HepG2 (cell line): ENCODE measurements around the gene BST2. TPM values are rescaled to one million over a fixed set of nuclear protein-coding genes. Genes with fewer than 3 reads are reported as not detected.
A peak's percentile ranks its signal among the peaks of the same experiment; 100 is the strongest.

ENCODE experiments used
- ATAC-seq: fragments of 200-7000 bp; cut with Tn5 transposase; 3 replicates; pipeline ENCODE4 v1.9.1; 2020; ENCODE audit warnings: mild to moderate bottlenecking, moderate library complexity
- BruUV-seq: library from RNA; stranded (reverse); fragments of 400-500 nt; replicated peaks from 2 replicates; lab custom pipeline; 2021; lab: Mats Ljungman, UMichigan
- CTCF ChIA-PET: fragments of 300-600 bp; formaldehyde crosslinking; extraction: SDS; loops from one replicate; lab custom pipeline; 2021; ENCODE audit warnings: low total read pairs, inconsistent platforms, low intra/inter-chr PET ratio; lab: Yijun Ruan, JAX
- POLR2A ChIA-PET: fragments of 350-600 bp; sonication (Branson Sonifier 250); formaldehyde crosslinking; loops from one replicate; lab custom pipeline; 2020; ENCODE audit warnings: antibody characterized with exemption, inconsistent platforms; lab: Yijun Ruan, JAX
- DNase-seq: peaks from one replicate; pipeline ENCODE4 v3.0.0-alpha.2; 2015; ENCODE audit warnings: low spot score
- FAIRE-seq: peaks from 3 replicates; lab custom pipeline; 2011; peaks lifted over from hg19 to GRCh38; lab: Jason Lieb, UNC
- H2AFZ ChIP-seq: one replicate; pipeline ENCODE4 v1.6.1; 2011; ENCODE audit warnings: low read length, inconsistent platforms
- H3K27ac ChIP-seq: fragments of 300-600 bp; 3 replicates; pipeline ENCODE4 v1.8.0; 2011; ENCODE audit warnings: mixed run types, mild to moderate bottlenecking, mixed read lengths, low read length, inconsistent platforms; ENCODE audit not compliant: insufficient read depth; ENCODE audit errors: extremely low read length
- H3K27me3 ChIP-seq, 2 experiments: fragments of 200-600 bp in 1 of 2; 2 replicates in 1 of 2; 3 replicates in 1 of 2; pipeline versions ENCODE4 v1.6.0 to v1.8.0; 2011; ENCODE audit warnings: low read length in 2 of 2, mild to moderate bottlenecking in 2 of 2, moderate library complexity in 2 of 2, inconsistent platforms in 1 of 2; ENCODE audit not compliant: insufficient read depth in 2 of 2, control insufficient read depth in 1 of 2
- H3K36me3 ChIP-seq, 2 experiments: fragments of 200-600 bp in 1 of 2; replicated peaks in 1 of 2; 2 replicates in 1 of 2; 3 replicates in 1 of 2; pipeline versions ENCODE4 v1.5.1 to v1.8.0; 2011; ENCODE audit warnings: low read length in 2 of 2, inconsistent platforms in 1 of 2; ENCODE audit not compliant: insufficient read depth in 2 of 2, control insufficient read depth in 1 of 2
- H3K4me1 ChIP-seq: 2 replicates; pipeline ENCODE4 v1.5.1; 2012; ENCODE audit warnings: low read length, inconsistent platforms; ENCODE audit not compliant: insufficient read depth
- H3K4me2 ChIP-seq: 2 replicates; pipeline ENCODE4 v1.6.0; 2011; ENCODE audit warnings: low read depth, low read length, inconsistent platforms
- H3K4me3 ChIP-seq, 3 experiments: fragments of 200-600 bp in 1 of 3; sonication (generic), shearing (Covaris generic) in 1 of 3; replicated peaks in 1 of 3; 2 replicates each; pipeline ENCODE4 v1.5.1; 2011 to 2016; ENCODE audit warnings: low read length in 3 of 3, inconsistent platforms in 2 of 3, low read depth in 2 of 3, mild to moderate bottlenecking in 2 of 3, control low read depth in 1 of 3, mixed read lengths in 1 of 3; ENCODE audit not compliant: insufficient read depth in 1 of 3
- H3K79me2 ChIP-seq: one replicate; pipeline ENCODE4 v1.6.1; 2011; ENCODE audit warnings: low read length, inconsistent platforms; ENCODE audit not compliant: insufficient read depth
- H3K9ac ChIP-seq: 2 replicates; pipeline ENCODE4 v1.6.0; 2011; ENCODE audit warnings: mild to moderate bottlenecking, low read depth, low read length, inconsistent platforms; ENCODE audit not compliant: insufficient read depth
- H3K9me3 ChIP-seq: 2 replicates; pipeline ENCODE4 v1.5.1; 2012; ENCODE audit warnings: mild to moderate bottlenecking, low read length
- H4K20me1 ChIP-seq: 2 replicates; pipeline ENCODE4 v1.6.0; 2011; ENCODE audit warnings: inconsistent platforms, mild to moderate bottlenecking, low read length, moderate library complexity; ENCODE audit not compliant: insufficient read depth
- ARID2 ChIP-seq: sonication (generic); formaldehyde crosslinking; IDR thresholded peaks from 2 replicates; pipeline ENCODE4 v1.8.1; 2022; ENCODE audit warnings: mild to moderate bottlenecking, missing genetic modification reagents, borderline replicate concordance
- BHLHE40 ChIP-seq: IDR thresholded peaks from 2 replicates; pipeline ENCODE4 v1.6.1; 2011; ENCODE audit warnings: low read length, improper control_type of control experiment
- ERF ChIP-seq: IDR thresholded peaks from 2 replicates; pipeline ENCODE4 v1.6.1; 2018; ENCODE audit warnings: missing biosample characterization, missing genetic modification reagents
- HNF4A ChIP-seq: sonication (generic); formaldehyde crosslinking; IDR thresholded peaks from 2 replicates; pipeline ENCODE4 v1.4.0; 2020; ENCODE audit warnings: missing genetic modification reagents
- NR1H2 ChIP-seq: sonication (generic); formaldehyde crosslinking; IDR thresholded peaks from 2 replicates; pipeline ENCODE4 v1.8.1; 2022; ENCODE audit warnings: low read depth, missing genetic modification reagents, borderline replicate concordance
- PAWR ChIP-seq: sonication (generic); formaldehyde crosslinking; IDR thresholded peaks from 2 replicates; pipeline ENCODE4 v1.4.0; 2020; ENCODE audit warnings: missing genetic modification reagents, mild to moderate bottlenecking, borderline replicate concordance
- SP140L ChIP-seq: sonication (generic); formaldehyde crosslinking; IDR thresholded peaks from 2 replicates; pipeline ENCODE4 v1.4.0; 2020; ENCODE audit warnings: missing genetic modification reagents, borderline replicate concordance
- ZBTB38 ChIP-seq: sonication (generic); formaldehyde crosslinking; IDR thresholded peaks from 2 replicates; pipeline ENCODE4 v1.5.1; 2020; ENCODE audit warnings: mild to moderate bottlenecking, missing genetic modification reagents
- ZFP37 ChIP-seq: sonication (generic); formaldehyde crosslinking; IDR thresholded peaks from 2 replicates; pipeline ENCODE4 v1.4.0; 2020; ENCODE audit warnings: missing genetic modification reagents, borderline replicate concordance
- ZMAT3 ChIP-seq: sonication (generic); formaldehyde crosslinking; conservative IDR thresholded peaks from 2 replicates; pipeline ENCODE4 v1.7.0; 2021; ENCODE audit warnings: missing genetic modification reagents
- ZNF343 ChIP-seq: sonication (generic); formaldehyde crosslinking; IDR thresholded peaks from 2 replicates; pipeline ENCODE4 v1.4.0; 2020; ENCODE audit warnings: mild to moderate bottlenecking, missing genetic modification reagents
- ZNF761 ChIP-seq: sonication (generic); formaldehyde crosslinking; conservative IDR thresholded peaks from 2 replicates; pipeline ENCODE4 v1.4.0; 2020; ENCODE audit warnings: mild to moderate bottlenecking, missing genetic modification reagents
- WGBS: methylation state at CpG from one replicate; pipeline ENCODE4 v1.1.6; 2017; ENCODE audit warnings: low lambda C conversion rate; 5-methylcytosine and 5-hydroxymethylcytosine counted together
- in situ Hi-C: cut with HindIII; loops from 2 replicates; pipeline ENCODE4 v1.10.0; 2017; ENCODE audit warnings: low pct_unique_long_range_greater_than_20kb; ENCODE audit not compliant: extremely low pct_ligation_motif_present
- intact Hi-C: fragments of 100-400 bp; cut with micrococcal nuclease; formaldehyde crosslinking; loops from one replicate; pipeline ENCODE4 v1.10.0; 2022; ENCODE audit not compliant: unreplicated experiment
- polyA plus RNA-seq, 8 experiments: library from polyadenylated mRNA; depleted of rRNA in 3 of 8; stranded (reverse) in 7 of 8; unstranded in 1 of 8; fragments of >200 nt; fragmentation: Illumina TruSeq in 4 of 8; extraction: Trizol in 4 of 8; gene quantifications; 2 replicates each; pipeline versions ENCODE4 v1.2.1 to v1.2.3, GENCODE V29; 2011 to 2016; ENCODE audit warnings: low read depth in 4 of 8, missing spikeins in 1 of 8, mixed read lengths in 1 of 8; ENCODE audit not compliant: insufficient read depth in 1 of 8
- total RNA-seq, 5 experiments: library from RNA; depleted of rRNA; stranded (reverse); fragments of >200 nt; fragmentation: Illumina TruSeq; extraction: Trizol; gene quantifications; 2 replicates each; pipeline ENCODE4 v1.2.3, GENCODE V29; 2016; ENCODE audit warnings: low read depth in 1 of 5
- TF ChIP-seq, protein P1 (sequence below): sonication (generic); formaldehyde crosslinking; IDR thresholded peaks from 2 replicates; pipeline ENCODE4 v1.8.1; 2023; ENCODE audit warnings: mild to moderate bottlenecking, missing genetic modification reagents
- TF ChIP-seq, protein P2 (sequence below): sonication (generic); formaldehyde crosslinking; IDR thresholded peaks from 2 replicates; pipeline ENCODE4 v1.4.0; 2020; ENCODE audit warnings: missing genetic modification reagents
- TF ChIP-seq, protein P3 (sequence below): sonication (generic); formaldehyde crosslinking; conservative IDR thresholded peaks from 2 replicates; pipeline ENCODE4 v1.4.0; 2020; ENCODE audit warnings: missing genetic modification reagents

BST2 gene
- total and polyA plus RNA-seq, 2 of the 13 experiments (the other 11 are each of a cell fraction or from before 2014, with no cell fraction given): 58.8 to 93.8 TPM

DNA sequence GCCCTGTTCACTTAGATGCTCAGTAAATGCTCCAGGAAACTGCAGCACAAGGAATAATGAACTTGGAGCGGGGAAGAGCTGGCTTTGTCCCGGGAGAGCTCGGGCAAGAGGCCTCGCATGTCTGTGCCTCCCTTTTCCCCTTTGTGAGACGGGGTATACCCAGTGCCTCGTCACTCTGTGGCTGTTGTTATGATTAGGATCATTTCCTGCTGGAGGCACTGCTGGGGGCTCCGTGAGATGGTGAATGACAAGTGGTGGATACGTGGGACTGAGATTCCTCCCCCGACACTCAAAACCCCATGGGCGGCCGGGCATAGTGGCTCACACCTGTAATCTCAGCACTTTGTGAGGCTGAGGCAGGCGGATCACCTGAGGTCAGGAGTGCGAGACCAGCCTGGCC lies 27.2 kb downstream of the BST2 start (continued):
- TF ChIP-seq ZBTB38 (CRISPR knock-in tag): no peak
- no peak for TF ChIP-seq NR1H2
- no peak for TF ChIP-seq ZNF761
- no peak for TF ChIP-seq ZNF343 (CRISPR knock-in tag)
- TF ChIP-seq, protein P1, sequence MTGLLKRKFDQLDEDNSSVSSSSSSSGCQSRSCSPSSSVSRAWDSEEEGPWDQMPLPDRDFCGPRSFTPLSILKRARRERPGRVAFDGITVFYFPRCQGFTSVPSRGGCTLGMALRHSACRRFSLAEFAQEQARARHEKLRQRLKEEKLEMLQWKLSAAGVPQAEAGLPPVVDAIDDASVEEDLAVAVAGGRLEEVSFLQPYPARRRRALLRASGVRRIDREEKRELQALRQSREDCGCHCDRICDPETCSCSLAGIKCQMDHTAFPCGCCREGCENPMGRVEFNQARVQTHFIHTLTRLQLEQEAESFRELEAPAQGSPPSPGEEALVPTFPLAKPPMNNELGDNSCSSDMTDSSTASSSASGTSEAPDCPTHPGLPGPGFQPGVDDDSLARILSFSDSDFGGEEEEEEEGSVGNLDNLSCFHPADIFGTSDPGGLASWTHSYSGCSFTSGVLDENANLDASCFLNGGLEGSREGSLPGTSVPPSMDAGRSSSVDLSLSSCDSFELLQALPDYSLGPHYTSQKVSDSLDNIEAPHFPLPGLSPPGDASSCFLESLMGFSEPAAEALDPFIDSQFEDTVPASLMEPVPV (CRISPR knock-in tag): no peak
- no peak for TF ChIP-seq ZMAT3
- no peak for TF ChIP-seq SP140L (CRISPR knock-in tag)
- no peak for TF ChIP-seq PAWR (CRISPR knock-in tag)
- no peak for TF ChIP-seq ARID2

DNA sequence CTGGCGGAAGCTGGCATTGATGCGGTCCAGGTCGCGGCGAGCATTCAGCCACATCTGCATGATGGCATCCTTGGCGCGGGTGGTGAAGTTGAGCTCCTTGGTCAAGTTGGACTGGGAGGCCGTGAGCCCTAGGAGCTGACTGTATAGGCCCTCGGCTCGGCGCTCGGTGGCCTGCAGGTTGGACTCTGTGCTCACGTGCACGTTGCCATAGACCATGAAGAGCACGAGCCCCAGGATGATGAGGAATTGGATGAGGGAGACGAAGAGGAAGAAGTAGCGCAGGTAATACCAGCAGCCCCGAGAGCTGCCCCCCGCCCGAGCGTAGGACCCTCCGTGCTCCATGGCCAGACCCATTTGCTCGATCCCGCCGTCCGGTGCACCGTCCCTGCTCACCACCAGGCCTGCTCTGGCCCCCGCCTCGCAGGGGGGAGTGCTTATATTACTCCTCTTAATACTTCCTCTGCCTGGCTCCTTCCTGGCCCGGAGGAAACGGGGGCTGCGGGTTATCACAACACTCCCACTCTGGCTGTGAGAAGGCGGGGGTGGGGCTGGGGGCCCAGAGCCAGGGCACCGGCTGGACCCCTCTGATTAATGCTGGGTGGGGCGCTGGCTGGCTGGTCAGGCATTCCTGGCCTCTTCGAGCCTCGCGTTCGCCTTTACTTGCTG lies 28.4 kb downstream of the BST2 start, which contains the start of gene PLVAP:
TSS of gene PLVAP (minus strand) at position 408 of the 666 bp plus-strand sequence. CDS start at position 354, 54 bp downstream.
- Histone ChIP-seq H2AFZ (peak within 1 kb of the TSS; percentile 11), H3K27ac (no peak within 1 kb of the TSS), H3K4me3 (no peak within 1 kb of the TSS), H3K36me3 (no peaks in the 10 kb centered on the region), H3K27me3 (peaks cover 0 to 8% of the 10 kb centered on the region in 2 experiments; a peak in 3 of 5 replicates), H3K4me1 (peaks cover 12% of the 10 kb centered on the region), H4K20me1 (no peaks in the 10 kb centered on the region), H3K9me3 (no peaks in the 10 kb centered on the region), H3K4me2 (no peak within 1 kb of the TSS), H3K9ac (no peak within 1 kb of the TSS), H3K79me2 (no peaks in the 10 kb centered on the region)
- FAIRE-seq: no peak
- DNase-seq: no peak
- no TSS peak for BruUV-seq
- intact Hi-C loops (no loop called here), in situ Hi-C loops (no loop called here)
- ATAC-seq: peak; percentile 46
- POLR2A ChIA-PET: no interaction called here
- CTCF ChIA-PET: no interaction called here
- 26% methylated on average over 23 of the region's 39 CpGs for WGBS
- no peak for TF ChIP-seq ZFP37 (CRISPR knock-in tag)
- TF ChIP-seq, protein P2, sequence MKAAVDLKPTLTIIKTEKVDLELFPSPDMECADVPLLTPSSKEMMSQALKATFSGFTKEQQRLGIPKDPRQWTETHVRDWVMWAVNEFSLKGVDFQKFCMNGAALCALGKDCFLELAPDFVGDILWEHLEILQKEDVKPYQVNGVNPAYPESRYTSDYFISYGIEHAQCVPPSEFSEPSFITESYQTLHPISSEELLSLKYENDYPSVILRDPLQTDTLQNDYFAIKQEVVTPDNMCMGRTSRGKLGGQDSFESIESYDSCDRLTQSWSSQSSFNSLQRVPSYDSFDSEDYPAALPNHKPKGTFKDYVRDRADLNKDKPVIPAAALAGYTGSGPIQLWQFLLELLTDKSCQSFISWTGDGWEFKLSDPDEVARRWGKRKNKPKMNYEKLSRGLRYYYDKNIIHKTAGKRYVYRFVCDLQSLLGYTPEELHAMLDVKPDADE: no peak
- TF ChIP-seq BHLHE40: peak; percentile 87
- TF ChIP-seq, protein P3, sequence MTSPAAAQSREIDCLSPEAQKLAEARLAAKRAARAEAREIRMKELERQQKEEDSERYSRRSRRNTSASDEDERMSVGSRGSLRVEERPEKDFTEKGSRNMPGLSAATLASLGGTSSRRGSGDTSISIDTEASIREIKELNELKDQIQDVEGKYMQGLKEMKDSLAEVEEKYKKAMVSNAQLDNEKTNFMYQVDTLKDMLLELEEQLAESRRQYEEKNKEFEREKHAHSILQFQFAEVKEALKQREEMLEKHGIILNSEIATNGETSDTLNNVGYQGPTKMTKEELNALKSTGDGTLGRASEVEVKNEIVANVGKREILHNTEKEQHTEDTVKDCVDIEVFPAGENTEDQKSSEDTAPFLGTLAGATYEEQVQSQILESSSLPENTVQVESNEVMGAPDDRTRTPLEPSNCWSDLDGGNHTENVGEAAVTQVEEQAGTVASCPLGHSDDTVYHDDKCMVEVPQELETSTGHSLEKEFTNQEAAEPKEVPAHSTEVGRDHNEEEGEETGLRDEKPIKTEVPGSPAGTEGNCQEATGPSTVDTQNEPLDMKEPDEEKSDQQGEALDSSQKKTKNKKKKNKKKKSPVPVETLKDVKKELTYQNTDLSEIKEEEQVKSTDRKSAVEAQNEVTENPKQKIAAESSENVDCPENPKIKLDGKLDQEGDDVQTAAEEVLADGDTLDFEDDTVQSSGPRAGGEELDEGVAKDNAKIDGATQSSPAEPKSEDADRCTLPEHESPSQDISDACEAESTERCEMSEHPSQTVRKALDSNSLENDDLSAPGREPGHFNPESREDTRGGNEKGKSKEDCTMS (CRISPR knock-in tag): no peak
- 0 out of 2 replicates have a peak, but pooled peaks have one; percentile 5 for TF ChIP-seq HNF4A (CRISPR knock-in tag)
- TF ChIP-seq ERF (CRISPR knock-in tag): no peak
